ENCODE measurements around the gene PFKFB3.

The PFKFB3 gene

GRCh38 chr10:6232846-6233724 is 30.4 kb downstream of the PFKFB3 start (continued):
- TF ChIP-seq ZNF571 (tag by site-specific recombination; IDR thresholded peaks at IDR 0.05) (no peak), TRIM28 (IDR thresholded peaks at IDR 0.05; ENCODE audit: borderline replicate concordance, low read length) (no peak), ZBTB48 (tag by site-specific recombination; IDR thresholded peaks at IDR 0.05) (no peak), ZNF776 (tag by site-specific recombination; IDR thresholded peaks at IDR 0.05; ENCODE audit: borderline replicate concordance) (no peak)

- CTCF ChIA-PET, result no interaction called here
- POLR2A ChIA-PET, result no interaction called here
- H3K4me1 ChIP-seq (ENCODE audit: control insufficient read depth, insufficient read depth, low read length), result no peaks in the 10 kb centered on the region
- no peak overlapping the region for H3K4me3 ChIP-seq (ENCODE audit: low read depth, low read length)
- TF ChIP-seq HOXA7 (CRISPR knock-in tag; IDR thresholded peaks at IDR 0.05; ENCODE audit: borderline replicate concordance) (no peak), ZNF221 (tag by site-specific recombination; IDR thresholded peaks at IDR 0.05; ENCODE audit: borderline replicate concordance) (no peak), IKZF3 (tag by site-specific recombination; IDR thresholded peaks at IDR 0.05) (no peak), ZNF677 (tag by site-specific recombination; IDR thresholded peaks at IDR 0.05) (no peak), ZNF324 (tag by site-specific recombination; IDR thresholded peaks at IDR 0.05) (no peak), PRDM10 (tag by site-specific recombination; IDR thresholded peaks at IDR 0.05) (no peak), ZNF747 (tag by site-specific recombination; IDR thresholded peaks at IDR 0.05) (no peak)
- no peaks in the 10 kb centered on the region for H3K9me3 ChIP-seq (ENCODE audit: control insufficient read depth, insufficient read depth, low read depth, low read length)
- H3K27ac ChIP-seq (ENCODE audit: extremely low read depth, low read depth, low read length), result no peak overlapping the region
- peaks cover 0 to 54% of the 10 kb centered on the region in 2 experiments; a peak in 2 of 3 replicates for H3K36me3 ChIP-seq (ENCODE audit: control insufficient read depth in 2 of 2, insufficient read depth in 1 of 2, low read length in 2 of 2)
Measured at GRCh38 chr10:6233725-6234277, 31.1 kb downstream of the PFKFB3 start.

DNA sequence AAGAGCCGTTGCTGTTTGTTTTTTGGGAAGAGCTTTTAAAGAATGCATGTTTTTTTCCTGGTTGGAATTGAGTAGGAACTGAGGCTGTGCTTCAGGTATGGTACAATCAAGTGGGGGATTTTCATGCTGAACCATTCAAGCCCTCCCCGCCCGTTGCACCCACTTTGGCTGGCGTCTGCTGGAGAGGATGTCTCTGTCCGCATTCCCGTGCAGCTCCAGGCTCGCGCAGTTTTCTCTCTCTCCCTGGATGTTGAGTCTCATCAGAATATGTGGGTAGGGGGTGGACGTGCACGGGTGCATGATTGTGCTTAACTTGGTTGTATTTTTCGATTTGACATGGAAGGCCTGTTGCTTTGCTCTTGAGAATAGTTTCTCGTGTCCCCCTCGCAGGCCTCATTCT is 31.6 kb downstream of the PFKFB3 start:
- no peaks in the 10 kb centered on the region for H3K4me1 ChIP-seq (ENCODE audit: control insufficient read depth, insufficient read depth, low read length)
- peaks cover 0 to 49% of the 10 kb centered on the region in 2 experiments; a peak in 2 of 3 replicates for H3K36me3 ChIP-seq (ENCODE audit: control insufficient read depth in 2 of 2, insufficient read depth in 1 of 2, low read length in 2 of 2)
- POLR2A ChIA-PET, result no interaction called here
- H3K27ac ChIP-seq (ENCODE audit: extremely low read depth, low read depth, low read length), result no peak overlapping the region
- no peaks in the 10 kb centered on the region for H3K9me3 ChIP-seq (ENCODE audit: control insufficient read depth, insufficient read depth, low read depth, low read length)
- H3K4me3 ChIP-seq (ENCODE audit: low read depth, low read length), result no peak overlapping the region
- CTCF ChIA-PET, result interaction anchor here (0.9 kb wide), 1 partner anchor 167 kb away, joined by 4 read pairs; no protein-coding TSS in a partner anchor
- TF ChIP-seq, protein P1, sequence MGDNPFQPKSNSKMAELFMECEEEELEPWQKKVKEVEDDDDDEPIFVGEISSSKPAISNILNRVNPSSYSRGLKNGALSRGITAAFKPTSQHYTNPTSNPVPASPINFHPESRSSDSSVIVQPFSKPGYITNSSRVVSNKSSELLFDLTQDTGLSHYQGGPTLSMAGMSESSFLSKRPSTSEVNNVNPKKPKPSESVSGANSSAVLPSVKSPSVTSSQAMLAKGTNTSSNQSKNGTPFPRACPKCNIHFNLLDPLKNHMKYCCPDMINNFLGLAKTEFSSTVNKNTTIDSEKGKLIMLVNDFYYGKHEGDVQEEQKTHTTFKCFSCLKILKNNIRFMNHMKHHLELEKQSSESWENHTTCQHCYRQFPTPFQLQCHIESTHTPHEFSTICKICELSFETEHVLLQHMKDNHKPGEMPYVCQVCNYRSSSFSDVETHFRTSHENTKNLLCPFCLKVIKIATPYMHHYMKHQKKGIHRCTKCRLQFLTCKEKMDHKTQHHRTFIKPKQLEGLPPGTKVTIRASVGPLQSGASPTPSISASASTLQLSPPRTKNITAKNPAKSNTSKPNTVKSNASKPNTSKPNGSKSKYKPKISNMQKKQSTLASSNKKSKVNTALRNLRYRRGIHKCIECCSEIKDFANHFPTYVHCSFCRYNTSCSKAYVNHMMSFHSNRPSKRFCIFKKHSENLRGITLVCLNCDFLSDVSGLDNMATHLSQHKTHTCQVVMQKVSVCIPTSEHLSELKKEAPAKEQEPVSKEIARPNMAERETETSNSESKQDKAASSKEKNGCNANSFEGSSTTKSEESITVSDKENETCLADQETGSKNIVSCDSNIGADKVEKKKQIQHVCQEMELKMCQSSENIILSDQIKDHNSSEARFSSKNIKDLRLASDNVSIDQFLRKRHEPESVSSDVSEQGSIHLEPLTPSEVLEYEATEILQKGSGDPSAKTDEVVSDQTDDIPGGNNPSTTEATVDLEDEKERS (tag by site-specific recombination; IDR thresholded peaks at IDR 0.05), result no peak
- TF ChIP-seq ZBTB49 (tag by site-specific recombination; IDR thresholded peaks at IDR 0.05; ENCODE audit: low read depth) (no peak), SP3 (tag by site-specific recombination; IDR thresholded peaks at IDR 0.05) (no peak), MYNN (tag by site-specific recombination; IDR thresholded peaks at IDR 0.05; ENCODE audit: borderline replicate concordance) (no peak), ZNF37A (tag by site-specific recombination; IDR thresholded peaks at IDR 0.05) (no peak), ZNF214 (tag by site-specific recombination; IDR thresholded peaks at IDR 0.05; ENCODE audit: borderline replicate concordance) (no peak), ZNF670 (tag by site-specific recombination; IDR thresholded peaks at IDR 0.05; ENCODE audit: low read depth) (no peak)
